Jurkat, Clone E6-1 (cell line): ENCODE results near the gene PDGFC.
A peak's percentile ranks its signal among the peaks of the same experiment; 100 is the strongest.

ENCODE experiments used
- DNase-seq: peaks from one replicate; pipeline ENCODE4 v3.0.0-alpha.2; 2011; ENCODE audit warnings: low read depth, low spot score
- H3K4me3 ChIP-seq: 2 replicates; pipeline ENCODE4 v1.5.1; 2011; ENCODE audit warnings: mild to moderate bottlenecking, low read length, control low read depth, moderate library complexity

PDGFC gene

GRCh38 chr4:156977435-156978160, 6.0 kb upstream of the PDGFC start:
- DNase-seq, result no peak
- H3K4me3 ChIP-seq, result no peak overlapping the region

DNA sequence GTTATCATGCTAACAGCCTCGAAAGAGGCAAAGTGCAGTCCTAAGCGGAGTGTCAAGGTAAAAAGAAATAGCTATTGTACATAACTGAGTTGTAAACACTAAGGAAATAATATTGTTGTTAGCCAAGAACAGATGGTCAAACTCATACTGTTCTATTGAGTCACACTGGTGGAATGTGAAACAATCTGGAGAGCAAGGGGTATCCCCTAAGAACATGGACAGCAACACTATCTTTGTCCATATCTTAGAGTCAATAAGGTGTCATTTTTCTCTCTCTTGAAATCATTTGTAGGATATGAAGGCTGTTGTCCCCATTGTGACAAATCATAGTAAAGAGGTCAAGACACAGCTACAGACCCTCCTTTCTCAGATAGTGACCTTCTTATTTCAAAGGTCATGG, 4.5 kb upstream of the PDGFC start:
- no peak for DNase-seq

GRCh38 chr4:156975686-156976085, 4.1 kb upstream of the PDGFC start:
- no peak overlapping the region for H3K4me3 ChIP-seq
- no peak for DNase-seq

More for the DNA sequence above, 4.5 kb upstream of the PDGFC start:
- no peak overlapping the region for H3K4me3 ChIP-seq

GRCh38 chr4:156974264-156974663, 2.7 kb upstream of the PDGFC start:
- no peak for DNase-seq
- no peak overlapping the region for H3K4me3 ChIP-seq

GRCh38 chr4:156972379-156973015, 898 bp upstream of the PDGFC start:
- no peak for DNase-seq
- H3K4me3 ChIP-seq, result no peak overlapping the region

GRCh38 chr4:156971165-156971675, 379 bp downstream of the PDGFC start:
- H3K4me3 ChIP-seq, result peak overlapping the region; percentile 67
- no peak for DNase-seq

GRCh38 chr4:156970501-156971164, 966 bp downstream of the PDGFC start:
- peak; percentile 40 for DNase-seq
- peak overlapping the region; percentile 67 for H3K4me3 ChIP-seq

DNA sequence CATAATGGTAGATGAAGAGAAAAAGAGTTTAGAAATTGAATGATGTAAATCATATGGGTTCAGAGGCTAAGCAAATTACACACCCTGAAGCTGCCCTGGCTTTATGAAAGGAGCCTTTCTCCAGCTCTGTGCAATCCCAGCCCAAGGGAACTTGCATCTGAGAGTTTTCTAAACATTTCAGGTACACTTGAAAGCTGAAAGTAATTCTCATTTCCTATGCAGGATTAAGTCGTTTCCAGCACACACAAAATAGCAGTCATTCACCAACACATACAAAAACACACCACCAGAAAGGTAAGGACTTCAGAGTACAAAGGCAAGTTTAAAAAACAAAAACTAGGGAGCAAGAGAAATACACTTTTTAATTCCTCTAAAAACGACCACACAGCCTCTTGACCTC, 1.7 kb downstream of the PDGFC start:
- H3K4me3 ChIP-seq, result peak overlapping the region; percentile 67
- DNase-seq, result no peak

GRCh38 chr4:156969101-156969500, 2.5 kb downstream of the PDGFC start:
- peak overlapping the region; percentile 67 for H3K4me3 ChIP-seq

GRCh38 chr4:156968479-156968984, 3.1 kb downstream of the PDGFC start:
- peak; percentile 84 for DNase-seq
- no peak overlapping the region; the same call in 1 of the 2 replicates for H3K4me3 ChIP-seq

More at GRCh38 chr4:156969101-156969500, 2.5 kb downstream of the PDGFC start:
- DNase-seq, result peak; percentile 81

DNA sequence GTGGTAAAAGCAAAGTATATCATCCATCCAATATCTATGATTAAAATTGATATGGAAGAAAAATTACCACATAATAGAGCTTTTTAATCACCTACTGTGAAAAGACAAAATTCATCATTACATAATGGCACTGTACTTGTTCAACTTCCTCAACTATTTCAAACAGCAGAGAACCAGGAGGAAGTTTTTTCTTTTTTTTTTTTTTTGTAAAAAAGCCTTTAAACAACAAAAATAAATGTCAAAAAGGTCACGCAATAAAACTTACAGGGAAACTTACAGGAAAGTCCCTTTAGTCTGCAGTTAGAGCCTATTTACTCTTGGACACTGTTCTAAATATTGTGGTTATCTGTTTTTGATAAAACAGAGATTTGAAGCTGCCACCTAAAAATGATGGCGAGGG, 4.8 kb downstream of the PDGFC start:
- no peak for DNase-seq
- H3K4me3 ChIP-seq, result no peak overlapping the region

GRCh38 chr4:156963419-156963818, 8.2 kb downstream of the PDGFC start:
- DNase-seq, result no peak
- H3K4me3 ChIP-seq, result no peak overlapping the region

DNA sequence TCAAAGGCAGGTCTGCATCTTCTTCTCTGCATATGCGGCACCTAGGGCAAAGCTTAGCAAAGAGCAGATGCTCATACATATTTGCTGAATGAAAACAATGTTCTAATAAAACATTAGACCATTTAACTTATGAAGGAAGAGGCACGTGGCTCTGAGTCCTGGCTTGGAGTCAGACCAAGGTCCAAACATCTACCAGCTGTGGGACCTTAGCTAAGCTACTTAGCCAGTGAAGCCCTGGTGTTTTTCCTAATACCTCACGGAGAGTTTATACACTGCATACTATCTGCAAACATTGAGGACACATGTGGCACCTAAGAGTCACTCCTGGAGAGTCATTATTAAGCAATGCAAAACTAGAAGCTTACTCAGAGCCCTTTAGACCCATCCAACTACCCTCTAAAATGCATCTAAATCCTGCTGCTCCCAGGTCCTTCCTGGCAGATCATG, 9.0 kb downstream of the PDGFC start:
- no peak for DNase-seq
- H3K4me3 ChIP-seq, result no peak overlapping the region

DNA sequence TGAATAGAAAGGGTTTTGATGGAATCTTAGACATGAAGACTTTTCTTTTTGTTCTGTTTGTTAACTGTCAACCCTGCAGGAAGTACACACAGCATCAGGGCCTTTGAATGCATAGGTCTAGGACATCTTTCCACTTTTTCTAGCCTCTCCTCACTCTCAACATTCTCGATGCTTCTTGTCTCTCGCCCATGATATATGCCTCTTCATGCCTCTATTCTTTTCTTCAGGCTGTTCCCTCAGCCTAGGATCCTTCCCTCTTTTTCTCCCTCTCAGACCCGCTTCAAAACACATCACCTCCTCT, 9.6 kb downstream of the PDGFC start:
- DNase-seq, result no peak

GRCh38 chr4:156961196-156962057, 10.2 kb downstream of the PDGFC start:
- no peak for DNase-seq

More for the DNA sequence above, 9.6 kb downstream of the PDGFC start:
- H3K4me3 ChIP-seq, result no peak overlapping the region

GRCh38 chr4:156959298-156959702, 12.3 kb downstream of the PDGFC start:
- H3K4me3 ChIP-seq, result no peak overlapping the region
- no peak for DNase-seq

More at GRCh38 chr4:156961196-156962057, 10.2 kb downstream of the PDGFC start:
- H3K4me3 ChIP-seq, result no peak overlapping the region

DNA sequence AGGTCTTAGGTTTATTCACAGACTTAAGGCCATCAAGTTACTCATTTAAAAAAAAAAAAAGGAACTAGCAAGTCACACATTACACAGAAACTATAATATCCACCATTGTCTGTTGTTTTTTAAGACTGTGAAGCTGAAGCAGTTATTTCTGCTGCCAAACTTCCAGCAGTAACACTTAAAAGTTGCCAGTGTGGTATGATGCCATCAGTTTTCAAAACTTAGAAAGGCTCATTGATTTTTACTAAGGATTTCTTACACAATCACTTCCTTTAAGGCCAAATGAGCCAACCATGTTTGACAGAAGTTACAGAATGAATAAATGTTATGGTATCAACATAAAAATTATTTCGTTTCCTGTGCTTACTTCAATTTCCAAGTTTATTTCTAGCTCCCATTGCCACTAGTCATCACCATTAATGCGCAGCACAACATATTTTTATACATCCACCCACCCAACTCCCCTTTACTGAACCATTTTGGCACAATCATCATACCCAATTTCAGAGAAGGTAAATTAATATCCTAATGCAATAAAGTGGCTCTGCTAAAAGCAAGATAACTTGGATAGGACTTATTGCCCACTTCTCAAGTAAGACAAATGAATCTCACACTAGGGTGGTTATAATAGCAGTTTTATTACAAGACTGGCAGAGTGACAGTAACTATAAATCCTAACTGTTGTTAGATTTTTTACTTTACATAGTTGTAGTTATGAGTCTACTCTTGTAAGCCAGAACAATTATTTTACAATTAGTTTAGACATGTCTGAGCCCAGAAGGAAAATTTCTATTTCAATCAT, 13.1 kb downstream of the PDGFC start:
- H3K4me3 ChIP-seq, result no peak overlapping the region
- DNase-seq, result no peak

- H3K4me3 ChIP-seq, result no peak overlapping the region
- no peak for DNase-seq
Measured at GRCh38 chr4:156957556-156957955, 14.0 kb downstream of the PDGFC start.
